C4-2B (cell line): ENCODE measurements around the gene FCMR.

ENCODE experiments used
- H3K27ac ChIP-seq: fragments of 450-650 bp; 2 replicates; pipeline ENCODE4 v1.5.1; 2017
- ZFX ChIP-seq: fragments of 450-650 bp; IDR thresholded peaks from 2 replicates; pipeline ENCODE4 v1.6.1; 2017
- TF ChIP-seq, protein P1 (sequence below): fragments of 450-650 bp; conservative IDR thresholded peaks from 2 replicates; pipeline ENCODE4 v1.5.1; 2017; ENCODE audit warnings: mild to moderate bottlenecking

The FCMR gene

DNA sequence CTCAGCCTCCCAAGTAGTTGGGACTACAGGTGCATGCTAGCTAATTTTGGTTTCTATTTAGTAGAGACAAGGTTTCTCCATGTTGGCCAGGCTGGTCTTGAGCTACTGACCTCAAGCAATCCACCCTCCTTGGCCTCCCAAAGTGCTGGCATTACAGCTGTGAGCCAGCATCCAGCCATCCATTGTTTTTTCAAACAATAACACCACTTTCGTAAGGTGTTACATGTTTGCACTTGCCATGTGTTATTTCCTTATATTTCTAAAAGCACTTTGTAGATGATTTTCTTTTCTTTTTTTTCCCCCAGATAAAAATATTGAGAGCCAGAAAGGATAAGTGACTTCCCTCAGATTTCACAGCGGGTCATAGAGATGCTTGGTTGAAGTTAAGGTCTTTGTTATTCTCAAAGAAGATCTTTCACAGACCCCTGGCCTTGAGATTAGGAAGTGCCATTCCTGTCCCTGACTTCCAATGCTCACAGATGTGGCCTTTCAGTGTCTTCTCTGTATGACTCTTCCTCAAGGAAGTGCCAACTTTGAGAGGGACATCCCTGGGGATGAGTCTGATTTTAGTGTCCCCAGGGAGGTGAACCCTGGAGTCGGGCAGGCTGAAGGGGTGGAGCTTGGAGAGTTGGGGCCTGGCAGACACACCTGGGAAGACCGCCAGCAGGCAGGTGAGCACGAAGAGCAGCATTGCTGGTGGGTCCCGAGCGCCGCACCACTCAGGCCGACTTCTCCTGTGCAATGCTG, 18.3 kb upstream of the FCMR start:
- H3K27ac ChIP-seq = no peak overlapping the region
- TF ChIP-seq, protein P1, sequence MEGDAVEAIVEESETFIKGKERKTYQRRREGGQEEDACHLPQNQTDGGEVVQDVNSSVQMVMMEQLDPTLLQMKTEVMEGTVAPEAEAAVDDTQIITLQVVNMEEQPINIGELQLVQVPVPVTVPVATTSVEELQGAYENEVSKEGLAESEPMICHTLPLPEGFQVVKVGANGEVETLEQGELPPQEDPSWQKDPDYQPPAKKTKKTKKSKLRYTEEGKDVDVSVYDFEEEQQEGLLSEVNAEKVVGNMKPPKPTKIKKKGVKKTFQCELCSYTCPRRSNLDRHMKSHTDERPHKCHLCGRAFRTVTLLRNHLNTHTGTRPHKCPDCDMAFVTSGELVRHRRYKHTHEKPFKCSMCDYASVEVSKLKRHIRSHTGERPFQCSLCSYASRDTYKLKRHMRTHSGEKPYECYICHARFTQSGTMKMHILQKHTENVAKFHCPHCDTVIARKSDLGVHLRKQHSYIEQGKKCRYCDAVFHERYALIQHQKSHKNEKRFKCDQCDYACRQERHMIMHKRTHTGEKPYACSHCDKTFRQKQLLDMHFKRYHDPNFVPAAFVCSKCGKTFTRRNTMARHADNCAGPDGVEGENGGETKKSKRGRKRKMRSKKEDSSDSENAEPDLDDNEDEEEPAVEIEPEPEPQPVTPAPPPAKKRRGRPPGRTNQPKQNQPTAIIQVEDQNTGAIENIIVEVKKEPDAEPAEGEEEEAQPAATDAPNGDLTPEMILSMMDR = no peak

DNA sequence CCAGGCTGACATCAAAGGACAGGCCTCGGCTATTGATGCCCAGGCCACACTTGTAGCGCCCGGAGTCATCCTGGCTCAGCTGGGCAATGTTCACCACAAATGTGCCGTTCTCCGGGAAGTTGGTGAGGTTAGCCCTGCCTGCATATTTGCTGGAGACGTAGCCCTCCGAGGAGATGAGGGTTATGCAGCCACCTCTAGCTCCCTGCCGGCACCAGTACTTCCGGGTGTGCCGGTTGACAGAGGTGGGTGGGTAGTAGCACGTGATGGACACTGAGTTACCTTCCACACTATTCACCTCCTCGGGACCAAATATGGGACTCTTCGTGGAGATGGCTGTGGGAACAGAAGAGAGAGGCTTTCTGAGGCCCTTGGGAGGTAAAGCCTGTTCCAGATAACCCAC, 17.4 kb upstream of the FCMR start:
- TF ChIP-seq ZFX = no peak
- TF ChIP-seq, protein P1 = no peak
- H3K27ac ChIP-seq = no peak overlapping the region

DNA sequence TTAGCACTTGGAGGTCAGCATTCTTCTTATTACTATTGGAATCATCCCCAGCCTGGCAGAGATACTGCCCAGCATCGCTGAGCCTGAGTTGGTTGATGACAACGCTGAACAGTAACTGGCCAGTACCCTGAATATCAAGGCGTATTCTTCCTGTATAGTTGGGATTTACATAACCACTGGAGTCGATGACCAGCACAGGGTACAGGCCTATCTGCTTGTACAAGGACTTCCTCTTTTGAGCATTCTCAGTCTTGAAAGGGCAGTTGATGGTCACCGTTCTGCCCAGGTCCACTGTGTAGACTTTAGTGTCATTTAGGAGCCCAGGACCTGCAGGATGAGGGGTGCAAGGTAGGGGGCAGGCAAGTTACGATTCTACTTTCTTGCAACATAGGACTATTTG, 15.7 kb upstream of the FCMR start:
- TF ChIP-seq, protein P1 = no peak
- no peak overlapping the region for H3K27ac ChIP-seq

DNA sequence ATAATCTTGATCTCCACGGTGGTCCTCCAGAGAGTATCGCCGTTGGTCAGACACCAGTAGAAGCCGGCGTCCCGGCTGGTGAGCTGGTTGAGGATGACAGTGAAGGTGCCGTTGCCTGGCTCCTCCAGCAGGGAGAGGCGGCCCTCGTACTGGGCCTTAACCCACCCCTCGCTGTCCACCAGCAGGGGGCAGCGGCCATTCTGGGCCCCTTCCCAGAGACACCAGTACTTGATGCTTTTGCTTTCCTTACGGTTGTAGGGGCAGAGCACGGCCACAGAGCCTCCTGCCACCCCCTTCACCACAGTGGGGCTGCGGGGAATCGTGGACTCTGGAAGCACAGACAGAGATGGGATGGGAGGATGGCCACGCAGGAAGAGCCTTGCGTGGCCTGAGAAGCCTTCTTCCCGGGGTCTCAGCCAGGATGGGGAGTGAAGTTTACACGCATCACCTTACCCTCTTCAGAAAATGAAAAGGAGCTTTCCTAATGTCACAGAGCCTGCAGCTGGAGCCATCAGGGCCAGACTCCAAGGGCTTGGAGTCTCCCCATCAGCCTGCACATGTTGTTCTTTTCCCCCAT, 13.8 kb upstream of the FCMR start:
- TF ChIP-seq ZFX = no peak
- TF ChIP-seq, protein P1 = peak; percentile 73
- no peak overlapping the region for H3K27ac ChIP-seq

DNA sequence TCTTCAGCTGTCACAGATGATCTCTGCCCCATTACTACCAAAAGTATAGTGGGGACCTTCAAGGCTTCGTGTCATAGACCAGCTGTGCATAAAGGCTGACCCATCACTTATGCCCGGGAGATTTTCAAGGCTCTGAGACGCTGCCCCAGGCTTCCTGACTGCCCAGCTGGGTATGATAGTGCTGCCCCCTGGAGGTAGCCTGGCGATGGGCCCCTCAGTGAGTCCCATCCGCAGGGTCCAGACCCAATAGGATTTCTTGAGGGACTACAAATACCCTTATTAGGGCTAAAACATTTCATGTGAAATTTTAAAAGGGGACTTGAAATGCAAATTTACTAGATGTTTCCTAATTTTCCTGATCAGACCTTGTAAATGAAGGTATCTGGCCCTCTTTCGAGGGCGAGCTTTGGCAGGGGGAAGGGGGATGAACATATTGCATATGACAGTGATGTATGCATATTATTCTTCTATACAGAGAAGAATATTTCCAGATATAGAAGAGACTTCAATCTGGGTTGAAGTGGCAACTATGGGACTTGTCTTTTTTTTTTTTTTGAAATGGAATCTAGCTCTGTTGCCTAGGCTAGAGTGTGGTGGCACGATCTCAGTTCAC, 11.7 kb upstream of the FCMR start:
- no peak for TF ChIP-seq ZFX
- TF ChIP-seq, protein P1 = peak; percentile 83
- no peak overlapping the region for H3K27ac ChIP-seq

DNA sequence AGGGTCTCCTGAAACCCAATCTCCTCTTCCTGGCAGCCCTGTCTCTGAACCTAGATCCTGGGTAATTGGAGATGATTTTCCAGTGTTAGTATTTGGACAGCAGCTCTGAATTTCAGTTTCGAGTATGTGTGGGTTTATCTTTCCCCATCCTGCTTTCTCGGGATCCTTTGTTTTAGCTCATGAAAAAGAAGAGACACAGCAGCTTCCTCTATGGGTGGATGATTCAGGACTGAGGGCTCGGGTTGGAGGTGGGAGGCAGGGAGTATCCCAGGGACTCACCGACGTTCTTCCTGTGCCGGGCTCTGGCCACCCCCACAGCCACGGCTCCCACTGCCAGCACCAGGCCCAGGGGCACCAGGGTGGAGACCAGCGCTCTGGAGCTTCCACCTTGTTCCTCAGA, 10.4 kb upstream of the FCMR start:
- TF ChIP-seq ZFX = no peak
- TF ChIP-seq, protein P1 = no peak
- no peak overlapping the region for H3K27ac ChIP-seq

DNA sequence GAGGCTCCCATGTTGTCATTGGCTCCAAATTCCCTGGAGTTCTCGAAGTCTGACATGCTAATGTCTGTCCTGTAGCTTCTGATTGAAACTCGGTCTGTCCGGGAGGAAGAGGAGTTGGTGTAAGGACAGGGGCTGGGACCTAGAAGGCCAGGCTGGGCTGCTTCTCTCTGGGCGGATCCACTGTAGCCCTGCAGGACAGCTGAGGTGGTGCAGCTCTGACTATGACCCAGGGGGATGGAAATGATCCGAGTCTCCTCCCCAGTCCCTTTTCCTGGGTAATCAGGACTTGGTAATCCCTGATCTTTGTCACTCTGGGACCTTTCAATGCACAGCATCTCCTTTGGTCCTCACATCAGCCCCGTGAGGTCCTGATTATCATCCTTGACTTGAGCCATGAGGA, 10.0 kb upstream of the FCMR start:
- H3K27ac ChIP-seq = no peak overlapping the region
- TF ChIP-seq ZFX = no peak
- TF ChIP-seq, protein P1 = no peak; the same call in 1 of the 2 replicates
